Loucy (cell line): Measurements from ENCODE around the gene DLK2.
"Not testable (repeated sequence)": the region's sequence is repeated elsewhere in the genome, so short reads cannot be mapped to it uniquely, and the experiment has no call there.

Experiments
- H2AFZ ChIP-seq: fragments of 200-600 bp; sonication (generic); 2 replicates; pipeline ENCODE4 v1.6.0; 2016; ENCODE audit warnings: antibody characterized with exemption, mild to moderate bottlenecking, low read length, moderate library complexity
- H3F3A ChIP-seq: fragments of 200-600 bp; 2 replicates; pipeline ENCODE4 v1.6.0; 2016; ENCODE audit warnings: antibody characterized with exemption, low read depth, mild to moderate bottlenecking
- H3K27me3 ChIP-seq: fragments of 200-600 bp; sonication (generic); 2 replicates; pipeline ENCODE4 v1.6.1; 2014; ENCODE audit warnings: low read length, mild to moderate bottlenecking; ENCODE audit not compliant: insufficient read depth, poor library complexity, severe bottlenecking
- H3K36me3 ChIP-seq: fragments of 200-600 bp; sonication (generic); 2 replicates; pipeline ENCODE4 v1.6.1; 2016; ENCODE audit warnings: low read length; ENCODE audit not compliant: insufficient read depth
- H3K4me1 ChIP-seq: fragments of 200-600 bp; sonication (generic); 2 replicates; pipeline ENCODE4 v1.5.1; 2014; ENCODE audit warnings: low read length, mild to moderate bottlenecking; ENCODE audit not compliant: insufficient read depth, poor library complexity, severe bottlenecking
- H3K4me2 ChIP-seq: fragments of 200-600 bp; sonication (generic); 2 replicates; pipeline ENCODE4 v1.6.0; 2014; ENCODE audit warnings: antibody characterized with exemption, low read length, low read depth, mild to moderate bottlenecking; ENCODE audit not compliant: poor library complexity, severe bottlenecking
- H3K4me3 ChIP-seq: fragments of 200-600 bp; sonication (generic); 2 replicates; pipeline ENCODE4 v1.5.1; 2014; ENCODE audit warnings: low read length, mild to moderate bottlenecking, mixed read lengths; ENCODE audit not compliant: poor library complexity, severe bottlenecking
- H3K79me2 ChIP-seq: fragments of 200-600 bp; sonication (generic); 2 replicates; pipeline ENCODE4 v1.6.1; 2014; ENCODE audit warnings: low read length; ENCODE audit not compliant: insufficient read depth
- H3K9ac ChIP-seq: fragments of 200-600 bp; sonication (generic); 2 replicates; pipeline ENCODE4 v1.6.0; 2014; ENCODE audit warnings: mild to moderate bottlenecking, low read depth, low read length, moderate library complexity; ENCODE audit not compliant: poor library complexity, severe bottlenecking
- H3K9me2 ChIP-seq: fragments of 200-600 bp; sonication (generic); replicated peaks from 2 replicates; pipeline ENCODE4 v1.6.1; 2016; ENCODE audit warnings: low read depth, low read length, mixed read lengths
- H3K9me3 ChIP-seq: fragments of 200-600 bp; sonication (generic); 2 replicates; pipeline ENCODE4 v1.6.1; 2014; ENCODE audit warnings: mild to moderate bottlenecking, antibody characterized with exemption, low read length, low read depth; ENCODE audit not compliant: insufficient read depth
- H4K20me1 ChIP-seq: fragments of 200-600 bp; sonication (generic); 2 replicates; pipeline ENCODE4 v1.6.0; 2014; ENCODE audit warnings: antibody characterized with exemption, low read length, mild to moderate bottlenecking; ENCODE audit not compliant: insufficient read depth, poor library complexity, severe bottlenecking
- CTCF ChIP-seq: fragments of 200-600 bp; sonication (generic); conservative IDR thresholded peaks from 2 replicates; pipeline ENCODE4 v1.5.1; 2014; ENCODE audit warnings: mild to moderate bottlenecking, antibody characterized with exemption, low read length
- EZH2phosphoT487 ChIP-seq: fragments of 200-600 bp; IDR thresholded peaks from 2 replicates; pipeline ENCODE4 v1.6.1; 2018; ENCODE audit warnings: antibody characterized with exemption, mild to moderate bottlenecking, moderate library complexity, borderline replicate concordance

DLK2 gene

GRCh38 chr6:43421831-43422230, 33.5 kb downstream of the DLK2 start:
- TF ChIP-seq EZH2phosphoT487 (no peak), CTCF (no peak)
- H3K4me1 ChIP-seq, result no peaks in the 10 kb centered on the region

DNA sequence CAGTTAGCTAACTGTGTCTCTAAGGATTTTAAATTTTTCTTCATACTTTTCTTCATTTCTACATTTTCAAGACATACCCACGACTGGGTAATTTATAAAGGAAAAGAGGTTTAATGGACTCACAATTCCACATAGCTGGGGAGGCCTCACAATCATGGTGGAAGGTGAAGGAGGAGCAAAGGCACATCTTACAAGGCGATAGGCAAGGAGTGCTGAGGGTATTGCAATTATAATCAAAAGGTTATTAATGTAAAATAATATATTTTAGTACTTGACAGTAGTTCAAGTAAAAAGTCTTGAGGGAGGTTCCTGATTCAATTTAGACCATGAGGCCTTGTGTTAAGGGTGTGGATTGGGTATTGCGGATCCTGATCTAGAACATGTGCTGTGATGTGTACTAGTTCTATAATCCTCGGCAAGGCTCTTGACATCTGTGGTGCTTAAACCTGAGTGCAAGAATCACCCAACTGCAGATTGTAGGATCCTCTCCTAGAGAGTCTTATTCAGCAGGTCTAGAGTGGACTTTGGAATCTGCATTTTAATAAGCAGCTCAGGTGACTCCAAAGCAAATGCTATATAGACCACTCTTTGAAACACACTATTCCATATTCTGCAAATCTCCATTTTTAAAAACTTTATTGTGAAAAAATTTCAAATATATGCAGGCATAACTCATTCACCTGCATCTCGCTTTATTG, 35.2 kb downstream of the DLK2 start:
- Histone ChIP-seq H3K27me3 (no peaks in the 10 kb centered on the region), H4K20me1 (no peaks in the 10 kb centered on the region), H3K9me2 (no peaks in the 10 kb centered on the region), H3K9me3 (no peaks in the 10 kb centered on the region), H3K9ac (no peak overlapping the region), H3K36me3 (no peaks in the 10 kb centered on the region), H3K4me3 (no peak overlapping the region), H3F3A (no peaks in the 10 kb centered on the region), H3K4me2 (no peak overlapping the region), H2AFZ (no peak overlapping the region), H3K79me2 (no peaks in the 10 kb centered on the region), H3K4me1 (no peaks in the 10 kb centered on the region)
- TF ChIP-seq EZH2phosphoT487 (no peak), CTCF (no peak)

More at GRCh38 chr6:43421831-43422230, 33.5 kb downstream of the DLK2 start:
- Histone ChIP-seq H3K27me3 (no peaks in the 10 kb centered on the region), H3K9me2 (no peaks in the 10 kb centered on the region), H4K20me1 (no peaks in the 10 kb centered on the region), H3K36me3 (no peaks in the 10 kb centered on the region), H3K9ac (no peak overlapping the region), H3K4me3 (no peak overlapping the region), H3K79me2 (no peaks in the 10 kb centered on the region), H3K4me2 (no peak overlapping the region), H3F3A (no peaks in the 10 kb centered on the region), H2AFZ (no peak overlapping the region), H3K9me3 (no peaks in the 10 kb centered on the region)

- no peaks in the 10 kb centered on the region for H3K4me1 ChIP-seq
- no peak overlapping the region for H3K4me2 ChIP-seq
- no peak overlapping the region for H3K9ac ChIP-seq
- no peaks in the 10 kb centered on the region for H3K36me3 ChIP-seq
- no peak for TF ChIP-seq CTCF
- TF ChIP-seq EZH2phosphoT487, result no peak
- no peaks in the 10 kb centered on the region for H3K9me2 ChIP-seq
- no peaks in the 10 kb centered on the region for H3F3A ChIP-seq
- H4K20me1 ChIP-seq, result no peaks in the 10 kb centered on the region
- H3K79me2 ChIP-seq, result no peaks in the 10 kb centered on the region
- H2AFZ ChIP-seq, result no peak overlapping the region
- H3K9me3 ChIP-seq, result no peaks in the 10 kb centered on the region
- no peaks in the 10 kb centered on the region for H3K27me3 ChIP-seq
- H3K4me3 ChIP-seq, result no peak overlapping the region
Measured at GRCh38 chr6:43416935-43417334, 38.4 kb downstream of the DLK2 start.

DNA sequence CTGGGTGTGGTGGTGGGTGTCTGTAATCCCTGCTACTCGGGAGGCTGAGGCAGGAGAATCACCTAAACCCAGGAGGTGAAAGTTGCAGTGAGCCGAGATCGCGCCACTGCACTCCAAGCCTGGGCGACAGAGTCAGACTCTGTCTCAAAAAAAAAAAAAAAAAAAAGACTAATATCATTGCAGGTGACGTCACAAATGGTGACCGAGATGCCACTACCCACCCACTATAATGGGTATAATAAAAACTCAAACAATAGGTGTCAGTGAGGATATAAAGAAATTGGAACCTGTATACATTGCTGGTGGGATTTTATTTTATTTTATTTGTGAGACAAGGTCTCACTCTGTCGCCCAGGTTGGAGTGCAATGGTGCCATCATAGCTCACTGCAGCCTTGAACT, 40.1 kb downstream of the DLK2 start:
- not testable (repeated sequence) for H3K79me2 ChIP-seq, H2AFZ ChIP-seq, H3K9me3 ChIP-seq, H4K20me1 ChIP-seq, H3K9ac ChIP-seq, H3K27me3 ChIP-seq, H3K36me3 ChIP-seq, H3K4me2 ChIP-seq, H3K9me2 ChIP-seq, H3K4me3 ChIP-seq, H3K4me1 ChIP-seq, H3F3A ChIP-seq
